ENCODE results near the gene EDA. TPM values are rescaled to one million over a fixed set of nuclear protein-coding genes. Genes with fewer than 3 reads are reported as not detected.

The EDA gene
- total RNA-seq, 4 donors from 2014 or later = 6.2 to 27.0 (median 14.2) TPM

DNA sequence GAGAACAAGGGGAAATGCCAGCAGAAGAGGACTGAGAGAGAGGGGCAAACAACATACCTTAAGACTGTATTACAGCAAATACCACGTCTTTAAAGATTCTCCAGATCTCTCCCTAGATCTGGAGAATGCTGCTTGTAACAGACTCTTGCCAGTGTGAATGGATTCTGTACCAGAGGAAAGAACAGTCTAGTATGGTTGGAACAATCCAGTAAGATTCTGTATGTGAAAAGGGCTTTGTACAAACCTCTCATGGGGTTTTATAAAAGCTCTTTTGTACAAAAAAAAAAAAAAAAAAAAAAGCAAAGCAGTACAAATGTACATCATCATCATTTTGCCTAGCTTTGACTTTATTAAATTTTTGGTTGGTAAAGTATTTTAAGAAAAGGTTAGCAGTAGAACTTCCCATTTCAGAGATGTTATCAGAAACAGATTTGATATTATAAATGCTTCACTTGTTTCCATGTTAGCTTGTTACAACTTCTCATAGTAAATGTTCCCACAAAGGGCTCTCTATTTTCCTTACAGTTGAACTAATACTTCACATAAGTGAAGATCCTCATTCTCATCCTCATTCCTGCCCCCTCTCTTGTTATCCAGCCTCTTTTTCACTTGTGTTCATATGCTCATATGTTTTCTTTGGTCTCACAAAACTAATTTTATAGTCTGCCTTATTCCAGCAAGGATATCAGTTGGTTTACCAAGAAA is 144.2 kb downstream of the EDA start:
- DNase-seq = no peak
- H3K27me3 ChIP-seq = no peaks in the 10 kb centered on the region
- intact Hi-C loops (cut with DNase I) = no loop called here
- WGBS, 2 donors = 71 to 73% methylated on average over 1 of the region's 1 CpG
- no peak for TF ChIP-seq POLR2A (IDR thresholded peaks at IDR 0.05)
- TF ChIP-seq, protein P1, sequence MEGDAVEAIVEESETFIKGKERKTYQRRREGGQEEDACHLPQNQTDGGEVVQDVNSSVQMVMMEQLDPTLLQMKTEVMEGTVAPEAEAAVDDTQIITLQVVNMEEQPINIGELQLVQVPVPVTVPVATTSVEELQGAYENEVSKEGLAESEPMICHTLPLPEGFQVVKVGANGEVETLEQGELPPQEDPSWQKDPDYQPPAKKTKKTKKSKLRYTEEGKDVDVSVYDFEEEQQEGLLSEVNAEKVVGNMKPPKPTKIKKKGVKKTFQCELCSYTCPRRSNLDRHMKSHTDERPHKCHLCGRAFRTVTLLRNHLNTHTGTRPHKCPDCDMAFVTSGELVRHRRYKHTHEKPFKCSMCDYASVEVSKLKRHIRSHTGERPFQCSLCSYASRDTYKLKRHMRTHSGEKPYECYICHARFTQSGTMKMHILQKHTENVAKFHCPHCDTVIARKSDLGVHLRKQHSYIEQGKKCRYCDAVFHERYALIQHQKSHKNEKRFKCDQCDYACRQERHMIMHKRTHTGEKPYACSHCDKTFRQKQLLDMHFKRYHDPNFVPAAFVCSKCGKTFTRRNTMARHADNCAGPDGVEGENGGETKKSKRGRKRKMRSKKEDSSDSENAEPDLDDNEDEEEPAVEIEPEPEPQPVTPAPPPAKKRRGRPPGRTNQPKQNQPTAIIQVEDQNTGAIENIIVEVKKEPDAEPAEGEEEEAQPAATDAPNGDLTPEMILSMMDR (IDR thresholded peaks at IDR 0.05) = no peak
- no peak overlapping the region for H3K4me3 ChIP-seq (replicated peaks in 1 of 3)
- no peaks in the 10 kb centered on the region for H3K36me3 ChIP-seq
- H3K4me1 ChIP-seq = no peaks in the 10 kb centered on the region
- no peaks in the 10 kb centered on the region for H3K9me3 ChIP-seq
- H3K27ac ChIP-seq = no peak overlapping the region

DNA sequence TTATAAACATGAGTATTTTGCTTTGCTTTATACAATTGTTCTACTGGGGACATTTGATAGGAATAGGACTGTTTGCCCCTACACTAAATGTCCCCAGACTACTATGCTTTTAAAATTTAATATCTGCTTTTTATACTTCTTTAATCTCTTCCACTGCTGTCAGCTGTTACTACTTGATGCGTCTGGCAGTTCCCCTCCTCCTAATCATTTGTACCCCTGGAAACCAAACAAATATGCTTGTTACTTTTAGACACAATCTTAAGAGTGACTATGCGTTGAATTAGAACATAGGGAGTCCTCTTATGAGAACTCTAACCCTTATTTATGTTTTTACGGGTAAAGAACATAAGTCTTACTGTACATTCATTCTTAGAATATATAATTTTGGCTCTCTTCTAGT is 145.7 kb downstream of the EDA start:
- DNase-seq = no peak
- Histone ChIP-seq H3K4me1 (no peaks in the 10 kb centered on the region), H3K36me3 (no peaks in the 10 kb centered on the region), H3K27ac (no peak overlapping the region), H3K27me3 (no peaks in the 10 kb centered on the region), H3K4me3 (replicated peaks in 1 of 3) (no peak overlapping the region), H3K9me3 (no peaks in the 10 kb centered on the region)
- no peak for TF ChIP-seq POLR2A (IDR thresholded peaks at IDR 0.05)
- TF ChIP-seq, protein P1 (IDR thresholded peaks at IDR 0.05) = no peak
- intact Hi-C loops (cut with DNase I) = no loop called here
- 81 to 84% methylated on average over 3 of the region's 3 CpGs for WGBS, 2 donors

DNA sequence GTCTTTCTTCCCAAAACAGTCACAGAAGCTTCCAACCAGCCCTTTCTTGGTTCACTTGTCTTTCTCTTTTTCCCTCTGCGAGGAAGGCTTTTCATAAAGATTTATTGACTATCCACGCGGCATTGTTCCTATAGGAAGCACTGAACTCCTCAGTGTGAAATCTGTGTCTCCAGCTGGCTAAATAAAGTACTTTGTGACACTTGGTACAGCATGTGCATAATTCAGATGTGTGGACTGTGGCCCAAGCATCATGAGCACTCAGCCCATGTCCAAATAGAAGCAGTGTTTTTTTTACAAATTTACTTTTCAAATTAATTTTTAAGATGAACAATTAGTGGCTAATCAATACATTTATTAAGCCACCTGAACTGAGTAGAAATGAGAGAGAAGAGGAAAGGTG is 146.4 kb downstream of the EDA start:
- TF ChIP-seq POLR2A (IDR thresholded peaks at IDR 0.05) = no peak
- TF ChIP-seq, protein P1 (IDR thresholded peaks at IDR 0.05) = no peak
- H3K36me3 ChIP-seq = no peaks in the 10 kb centered on the region
- no peaks in the 10 kb centered on the region for H3K4me1 ChIP-seq
- WGBS, 2 donors = 89 to 93% methylated on average over 3 of the region's 3 CpGs
- DNase-seq = no peak
- H3K27ac ChIP-seq = no peak overlapping the region
- no peaks in the 10 kb centered on the region for H3K9me3 ChIP-seq
- H3K27me3 ChIP-seq = no peaks in the 10 kb centered on the region
- intact Hi-C loops (cut with DNase I) = no loop called here
- no peak overlapping the region for H3K4me3 ChIP-seq (replicated peaks in 1 of 3)

DNA sequence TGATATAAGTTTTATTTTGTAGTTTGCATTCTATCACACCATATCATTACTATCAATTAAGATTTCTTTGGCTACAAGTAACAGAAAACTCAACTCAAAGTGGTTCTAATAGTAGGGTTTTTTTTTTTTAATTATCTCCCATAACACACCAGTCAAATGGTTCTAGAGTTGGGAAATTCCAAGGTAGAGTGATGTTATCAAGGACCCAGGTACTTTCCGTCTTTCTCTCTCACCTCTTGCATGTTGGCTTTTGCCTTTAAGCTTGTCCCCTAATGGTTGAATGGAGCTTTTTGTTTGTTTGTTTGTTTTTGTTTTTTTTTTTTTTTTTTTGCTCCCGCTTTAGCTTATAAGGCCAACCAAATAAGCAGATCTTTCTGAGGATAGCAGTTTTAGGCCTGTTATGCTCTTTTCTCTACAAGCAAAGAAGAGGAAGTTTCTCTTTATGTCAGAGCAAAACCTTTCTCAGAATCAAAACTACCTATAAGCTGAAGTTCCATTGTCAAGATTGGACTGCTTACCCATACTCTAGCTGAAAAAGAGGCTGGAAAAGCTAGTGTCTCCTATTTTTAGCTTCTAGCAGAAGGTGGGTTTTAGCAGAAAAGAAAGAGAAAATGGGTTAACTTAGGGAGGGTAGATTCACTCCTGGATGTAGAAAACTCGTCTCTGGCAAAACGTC is 177.5 kb downstream of the EDA start:
- TF ChIP-seq POLR2A (IDR thresholded peaks at IDR 0.05) = no peak
- TF ChIP-seq, protein P1 (IDR thresholded peaks at IDR 0.05) = no peak
- 63 to 70% methylated on average over 4 of the region's 4 CpGs for WGBS, 2 donors
- no peaks in the 10 kb centered on the region for H3K36me3 ChIP-seq
- H3K4me3 ChIP-seq (replicated peaks in 1 of 3) = no peak overlapping the region
- H3K27me3 ChIP-seq = no peaks in the 10 kb centered on the region
- no peaks in the 10 kb centered on the region for H3K4me1 ChIP-seq
- H3K27ac ChIP-seq = no peak overlapping the region
- H3K9me3 ChIP-seq = no peaks in the 10 kb centered on the region
- DNase-seq = no peak
- intact Hi-C loops (cut with DNase I) = no loop called here

DNA sequence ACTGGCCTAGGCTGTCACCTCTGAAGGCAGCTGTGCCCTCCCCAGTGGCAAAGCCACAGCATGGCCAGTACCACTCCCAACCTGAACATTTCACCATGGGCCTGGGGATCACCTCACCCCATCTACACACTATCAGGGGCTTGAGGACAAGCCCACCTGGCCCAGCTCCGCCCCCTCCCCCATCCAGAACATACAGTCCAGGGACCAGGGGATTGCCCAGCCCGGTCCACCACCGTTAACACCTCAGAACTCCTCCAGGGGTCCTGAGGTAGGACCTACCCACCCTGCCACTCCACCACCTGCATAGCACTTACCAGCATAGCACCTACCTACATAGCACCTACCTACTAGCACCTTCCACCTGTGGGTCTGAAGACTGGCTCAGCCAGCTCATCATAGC is 179.8 kb downstream of the EDA start:
- DNase-seq = no peak
- intact Hi-C loops (cut with DNase I) = no loop called here
- TF ChIP-seq, protein P1 (IDR thresholded peaks at IDR 0.05) = no peak
- TF ChIP-seq POLR2A (IDR thresholded peaks at IDR 0.05) = no peak
- Histone ChIP-seq H3K36me3 (no peaks in the 10 kb centered on the region), H3K27me3 (no peaks in the 10 kb centered on the region), H3K4me3 (replicated peaks in 1 of 3) (no peak overlapping the region), H3K27ac (no peak overlapping the region), H3K9me3 (no peaks in the 10 kb centered on the region), H3K4me1 (no peaks in the 10 kb centered on the region)
- 100% methylated on average over 2 of the region's 3 CpGs; no CpG with 5 or more reads in 1 of the 2 donors for WGBS, 2 donors

Measured in thyroid gland (tissue), 4 donors.